GM23338 (cell line): Measurements from ENCODE around the gene GPR3. TPM values are rescaled to one million over a fixed set of nuclear protein-coding genes. Genes with fewer than 3 reads are reported as not detected.

Experiments
- ATAC-seq: fragments of 200-7000 bp; cut with Tn5 transposase; 3 replicates; pipeline ENCODE4 v1.9.1; 2020
- DNase-seq: peaks from one replicate; pipeline ENCODE4 v3.0.0-alpha.2; 2015; ENCODE audit warnings: low spot score
- H2AFZ ChIP-seq: fragments of 200-600 bp; sonication (generic); 2 replicates; pipeline ENCODE4 v1.8.0; 2016; ENCODE audit warnings: antibody characterized with exemption, mild to moderate bottlenecking, moderate library complexity
- H3F3A ChIP-seq: fragments of 200-600 bp; sonication (generic); replicated peaks from 2 replicates; pipeline ENCODE4 v1.8.0; 2017; ENCODE audit warnings: antibody characterized with exemption, mixed run types, low read depth
- H3K27ac ChIP-seq: fragments of 200-600 bp; sonication (generic); 2 replicates; pipeline ENCODE4 v1.6.1; 2016; ENCODE audit warnings: low read depth
- H3K27me3 ChIP-seq: fragments of 200-600 bp; sonication (generic); 2 replicates; pipeline ENCODE4 v1.8.0; 2016; ENCODE audit warnings: mild to moderate bottlenecking, mixed run types, moderate library complexity; ENCODE audit not compliant: insufficient read depth
- H3K36me3 ChIP-seq: fragments of 200-600 bp; sonication (generic); 2 replicates; pipeline ENCODE4 v1.8.0; 2016; ENCODE audit warnings: mild to moderate bottlenecking; ENCODE audit not compliant: insufficient read depth
- H3K4me1 ChIP-seq: fragments of 200-600 bp; sonication (generic); 2 replicates; pipeline ENCODE4 v1.8.0; 2016; ENCODE audit warnings: mild to moderate bottlenecking, moderate library complexity; ENCODE audit not compliant: insufficient read depth
- H3K4me2 ChIP-seq: fragments of 200-600 bp; sonication (generic); 2 replicates; pipeline ENCODE4 v1.7.1; 2017; ENCODE audit warnings: mixed run types
- H3K4me3 ChIP-seq: fragments of 200-600 bp; sonication (generic); 2 replicates; pipeline ENCODE4 v1.6.1; 2016; ENCODE audit warnings: mixed run types
- H3K79me2 ChIP-seq: fragments of 200-600 bp; sonication (generic); replicated peaks from 2 replicates; pipeline ENCODE4 v1.8.0; 2017; ENCODE audit warnings: mild to moderate bottlenecking; ENCODE audit not compliant: insufficient read depth
- H3K9me2 ChIP-seq: fragments of 200-600 bp; sonication (generic); 2 replicates; pipeline ENCODE4 v1.8.0; 2017; ENCODE audit not compliant: insufficient read depth
- H4K20me1 ChIP-seq: fragments of 200-600 bp; sonication (generic); replicated peaks from 2 replicates; pipeline ENCODE4 v1.8.0; 2017; ENCODE audit warnings: mild to moderate bottlenecking; ENCODE audit not compliant: insufficient read depth
- H3K27ac Mint-ChIP-seq: 2 replicates; pipeline ENCODE4 v1.8.0; 2020; ENCODE audit warnings: inconsistent platforms, mild to moderate bottlenecking, moderate library complexity, mixed read lengths
- H3K27me3 Mint-ChIP-seq: 3 replicates; pipeline ENCODE4 v1.8.0; 2022; ENCODE audit warnings: low read depth, mild to moderate bottlenecking, moderate library complexity, mixed read lengths, inconsistent platforms; ENCODE audit not compliant: insufficient read depth, poor library complexity
- H3K36me3 Mint-ChIP-seq: 3 replicates; pipeline ENCODE4 v1.8.0; 2021; ENCODE audit warnings: low read depth, mild to moderate bottlenecking, inconsistent platforms, moderate library complexity, mixed read lengths
- H3K4me1 Mint-ChIP-seq: 3 replicates; pipeline ENCODE4 v1.8.0; 2020; ENCODE audit warnings: mild to moderate bottlenecking, inconsistent platforms, mixed read lengths
- H3K4me3 Mint-ChIP-seq: 3 replicates; pipeline ENCODE4 v1.8.0; 2021; ENCODE audit warnings: moderate library complexity, mild to moderate bottlenecking, inconsistent platforms, mixed read lengths
- H3K9me3 Mint-ChIP-seq: 3 replicates; pipeline ENCODE4 v1.8.0; 2020; ENCODE audit warnings: moderate library complexity, mild to moderate bottlenecking, inconsistent platforms, mixed read lengths
- CREB1 ChIP-seq: fragments of 250-450 bp; sonication (Bioruptor Pico); IDR thresholded peaks from 2 replicates; pipeline ENCODE4 v1.5.0; 2020; ENCODE audit warnings: low read depth, mild to moderate bottlenecking, moderate library complexity
- CTCF ChIP-seq, 2 experiments: fragments of 200-600 bp in 1 of 2; sonication (generic) in 1 of 2; conservative IDR thresholded peaks; 2 replicates each; pipeline versions ENCODE4 v1.5.1 to v1.6.1; 2016 to 2017; ENCODE audit warnings: antibody characterized with exemption in 2 of 2, low read depth in 2 of 2, mild to moderate bottlenecking in 2 of 2, moderate library complexity in 1 of 2
- ETS1 ChIP-seq: IDR thresholded peaks from 2 replicates; pipeline ENCODE4 v1.6.1; 2016; ENCODE audit warnings: antibody characterized with exemption
- EZH2 ChIP-seq: fragments of 200-600 bp; sonication (generic); IDR thresholded peaks from one replicate; pipeline ENCODE4 v1.8.0; 2017; ENCODE audit warnings: antibody characterized with exemption, mild to moderate bottlenecking, low read depth; ENCODE audit not compliant: unreplicated experiment
- EZH2phosphoT487 ChIP-seq: fragments of 200-600 bp; sonication (generic); IDR thresholded peaks from one replicate; pipeline ENCODE4 v1.8.1; 2018; ENCODE audit warnings: antibody characterized with exemption; ENCODE audit not compliant: unreplicated experiment
- JUNB ChIP-seq: IDR thresholded peaks from one replicate; pipeline ENCODE4 v1.6.1; 2016; ENCODE audit warnings: antibody characterized with exemption; ENCODE audit not compliant: unreplicated experiment
- NANOG ChIP-seq: IDR thresholded peaks from 2 replicates; pipeline ENCODE4 v1.6.1; 2016; ENCODE audit warnings: antibody characterized with exemption, borderline replicate concordance
- POLR2AphosphoS5 ChIP-seq: IDR thresholded peaks from 2 replicates; pipeline ENCODE4 v1.6.1; 2016; ENCODE audit warnings: antibody characterized with exemption, low read depth
- REST ChIP-seq: IDR thresholded peaks from one replicate; pipeline ENCODE4 v1.6.1; 2018; ENCODE audit warnings: antibody characterized with exemption; ENCODE audit not compliant: unreplicated experiment
- STAT1 ChIP-seq: IDR thresholded peaks from one replicate; pipeline ENCODE4 v1.6.1; 2016; ENCODE audit warnings: antibody characterized with exemption; ENCODE audit not compliant: unreplicated experiment
- ZNF114 ChIP-seq: fragments of 250-450 bp; sonication (Bioruptor Pico); IDR thresholded peaks from 2 replicates; pipeline ENCODE4 v1.5.0; 2020; ENCODE audit warnings: mild to moderate bottlenecking, moderate library complexity
- ZNF331 ChIP-seq: fragments of 250-450 bp; sonication (Bioruptor Pico); IDR thresholded peaks from 2 replicates; pipeline ENCODE4 v1.5.0; 2020; ENCODE audit warnings: low read depth, mild to moderate bottlenecking, moderate library complexity
- ZNF462 ChIP-seq: fragments of 250-450 bp; sonication (Bioruptor Pico); IDR thresholded peaks from 2 replicates; pipeline ENCODE4 v1.5.0; 2020; ENCODE audit warnings: mild to moderate bottlenecking, moderate library complexity
- polyA plus RNA-seq: library from polyadenylated mRNA; unstranded; fragments of >200 nt; fragmentation: Nextera tagmentation; extraction: Ambion mirVana; gene quantifications from 2 replicates; pipeline ENCODE4 v1.2.1, GENCODE V29; 2016
- total RNA-seq: library from RNA; depleted of rRNA; stranded (reverse); fragments of >200 nt; shearing (Covaris generic); gene quantifications from 2 replicates; pipeline ENCODE4 v1.2.3, GENCODE V29; 2014

Gene GPR3
- total and polyA plus RNA-seq, 2 experiments from 2014 or later = 5.9 to 9.1 TPM

GRCh38 chr1:27380224-27380623, 12.2 kb upstream of the GPR3 start:
- Mint-ChIP-seq H3K9me3 (no peaks in the 10 kb centered on the region), H3K27me3 (peaks cover 8% of the 10 kb centered on the region), H3K36me3 (no peaks in the 10 kb centered on the region), H3K4me3 (no peak overlapping the region), H3K4me1 (peaks cover 6% of the 10 kb centered on the region; the same call in 1 of the 3 replicates), H3K27ac (no peak overlapping the region)
- H3K36me3 ChIP-seq = no peaks in the 10 kb centered on the region
- peaks cover 3% of the 10 kb centered on the region; the same call in 1 of the 2 replicates for H3K4me1 ChIP-seq
- H2AFZ ChIP-seq = no peak overlapping the region
- H3K79me2 ChIP-seq = no peaks in the 10 kb centered on the region
- no peak for TF ChIP-seq NANOG
- no peak for TF ChIP-seq STAT1
- TF ChIP-seq CTCF (conservative IDR thresholded peaks at IDR 0.05; ENCODE audit: low read depth in 2 of 2) = no peak
- no peak for TF ChIP-seq ZNF114 (CRISPR knock-in tag)
- TF ChIP-seq EZH2 = no peak
- no peak for TF ChIP-seq POLR2AphosphoS5
- no peak for TF ChIP-seq EZH2phosphoT487
- no peak for TF ChIP-seq CREB1 (CRISPR knock-in tag)
- no peak for TF ChIP-seq ZNF331 (CRISPR knock-in tag)
- TF ChIP-seq REST = no peak
- TF ChIP-seq ETS1 = no peak
- TF ChIP-seq ZNF462 (CRISPR knock-in tag) = no peak
- no peak for TF ChIP-seq JUNB
- no peak overlapping the region for H3K27ac ChIP-seq
- H3K9me2 ChIP-seq = no peaks in the 10 kb centered on the region
- ATAC-seq (no peak), DNase-seq (no peak)
- H4K20me1 ChIP-seq = no peaks in the 10 kb centered on the region
- H3K4me2 ChIP-seq = no peak overlapping the region
- H3F3A ChIP-seq = no peaks in the 10 kb centered on the region
- H3K4me3 ChIP-seq = no peak overlapping the region
- peaks cover 5% of the 10 kb centered on the region for H3K27me3 ChIP-seq
